GM21515 (cell line): ENCODE measurements around the gene USH2A.

Experiments
- ATAC-seq: cut with Tn5 transposase; IDR thresholded peaks from one replicate; pipeline ENCODE4 v1.9.1; 2021; ENCODE audit not compliant: unreplicated experiment

Gene USH2A, protein sequence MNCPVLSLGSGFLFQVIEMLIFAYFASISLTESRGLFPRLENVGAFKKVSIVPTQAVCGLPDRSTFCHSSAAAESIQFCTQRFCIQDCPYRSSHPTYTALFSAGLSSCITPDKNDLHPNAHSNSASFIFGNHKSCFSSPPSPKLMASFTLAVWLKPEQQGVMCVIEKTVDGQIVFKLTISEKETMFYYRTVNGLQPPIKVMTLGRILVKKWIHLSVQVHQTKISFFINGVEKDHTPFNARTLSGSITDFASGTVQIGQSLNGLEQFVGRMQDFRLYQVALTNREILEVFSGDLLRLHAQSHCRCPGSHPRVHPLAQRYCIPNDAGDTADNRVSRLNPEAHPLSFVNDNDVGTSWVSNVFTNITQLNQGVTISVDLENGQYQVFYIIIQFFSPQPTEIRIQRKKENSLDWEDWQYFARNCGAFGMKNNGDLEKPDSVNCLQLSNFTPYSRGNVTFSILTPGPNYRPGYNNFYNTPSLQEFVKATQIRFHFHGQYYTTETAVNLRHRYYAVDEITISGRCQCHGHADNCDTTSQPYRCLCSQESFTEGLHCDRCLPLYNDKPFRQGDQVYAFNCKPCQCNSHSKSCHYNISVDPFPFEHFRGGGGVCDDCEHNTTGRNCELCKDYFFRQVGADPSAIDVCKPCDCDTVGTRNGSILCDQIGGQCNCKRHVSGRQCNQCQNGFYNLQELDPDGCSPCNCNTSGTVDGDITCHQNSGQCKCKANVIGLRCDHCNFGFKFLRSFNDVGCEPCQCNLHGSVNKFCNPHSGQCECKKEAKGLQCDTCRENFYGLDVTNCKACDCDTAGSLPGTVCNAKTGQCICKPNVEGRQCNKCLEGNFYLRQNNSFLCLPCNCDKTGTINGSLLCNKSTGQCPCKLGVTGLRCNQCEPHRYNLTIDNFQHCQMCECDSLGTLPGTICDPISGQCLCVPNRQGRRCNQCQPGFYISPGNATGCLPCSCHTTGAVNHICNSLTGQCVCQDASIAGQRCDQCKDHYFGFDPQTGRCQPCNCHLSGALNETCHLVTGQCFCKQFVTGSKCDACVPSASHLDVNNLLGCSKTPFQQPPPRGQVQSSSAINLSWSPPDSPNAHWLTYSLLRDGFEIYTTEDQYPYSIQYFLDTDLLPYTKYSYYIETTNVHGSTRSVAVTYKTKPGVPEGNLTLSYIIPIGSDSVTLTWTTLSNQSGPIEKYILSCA (N-terminal part only)

DNA sequence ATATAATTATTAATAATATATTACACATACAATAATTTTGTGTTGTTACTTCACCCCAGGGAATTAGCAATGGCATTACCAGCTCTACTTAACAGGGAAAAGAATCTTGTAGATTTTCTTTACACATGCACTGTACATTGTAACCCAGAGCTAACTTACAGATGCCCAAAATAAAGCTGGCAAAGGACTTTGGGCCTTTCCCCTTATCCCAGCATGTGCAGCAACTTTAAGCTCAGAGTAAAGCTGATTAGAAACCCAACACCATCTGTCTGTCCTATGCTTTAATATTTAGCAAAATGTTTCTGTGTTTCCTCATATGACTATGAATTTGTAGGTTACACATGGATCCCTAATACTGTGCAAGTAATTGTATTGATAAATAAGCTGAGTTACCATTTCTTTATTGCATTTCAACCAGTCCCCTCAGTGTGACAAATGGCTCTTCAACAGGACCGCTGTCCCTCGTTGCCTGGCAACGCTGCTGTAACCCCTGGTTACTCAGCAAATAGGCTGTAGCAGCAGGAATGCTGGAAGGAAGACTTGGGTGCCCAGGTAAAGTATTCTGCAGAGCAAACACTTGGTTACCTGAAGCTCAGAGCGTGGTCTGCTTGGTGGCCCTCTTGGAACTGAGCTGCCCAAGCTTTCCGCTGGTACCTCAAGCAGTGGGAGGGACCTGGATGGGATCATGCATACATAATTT, at the start of gene USH2A:
Gene USH2A, minus strand, starts transcription at position 628 of the 700 bp plus-strand sequence. CDS start 1,112 bp downstream, outside the sequence.
- ATAC-seq, result no peak

DNA sequence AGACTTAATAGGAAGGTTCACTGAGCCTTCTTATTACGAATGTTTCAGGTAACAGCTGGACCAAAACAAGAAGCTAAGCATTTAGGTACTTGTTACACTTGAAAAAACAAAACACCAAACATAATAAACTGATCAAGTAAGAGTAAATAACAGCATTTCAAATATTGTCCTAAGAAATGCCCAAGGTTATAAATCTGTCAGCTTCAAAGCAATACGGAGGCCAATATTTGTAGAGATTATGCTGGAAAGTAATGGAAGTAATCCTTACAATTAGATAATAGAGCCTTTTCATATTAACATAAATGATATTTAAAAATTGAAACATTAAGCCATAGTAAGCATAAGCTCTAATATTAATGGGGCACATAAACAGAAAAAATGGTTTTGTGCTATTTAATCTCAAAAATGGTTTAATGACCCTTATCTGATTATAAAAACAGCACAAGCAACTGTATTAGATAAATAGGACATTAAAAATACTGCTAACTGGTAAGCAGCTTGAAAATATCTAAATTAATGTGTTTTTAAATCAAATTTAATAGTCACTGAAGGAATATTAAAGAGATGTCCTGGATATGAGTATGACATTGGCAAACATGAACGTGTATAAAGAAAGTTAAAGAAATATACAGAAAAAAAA, 43.0 kb upstream of the USH2A start:
- no peak for ATAC-seq

DNA sequence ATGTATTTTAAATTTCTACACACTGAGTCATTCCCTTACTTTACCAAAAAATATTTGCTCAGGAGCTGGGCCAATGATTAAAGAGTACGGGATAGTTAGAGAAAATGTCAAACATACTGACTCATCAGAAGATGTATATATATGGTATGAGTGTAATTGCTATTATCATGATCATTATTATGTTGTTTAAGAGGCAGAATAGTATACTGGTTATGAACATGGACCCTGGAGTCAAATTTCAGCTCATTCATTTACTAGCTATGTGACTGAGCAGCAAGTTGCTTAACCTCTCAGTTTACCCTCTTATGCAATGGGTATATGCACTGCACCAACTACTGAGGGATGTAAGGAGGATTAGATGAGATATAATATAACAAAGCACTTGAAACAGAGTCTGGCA, 41.2 kb upstream of the USH2A start:
- ATAC-seq, result no peak

DNA sequence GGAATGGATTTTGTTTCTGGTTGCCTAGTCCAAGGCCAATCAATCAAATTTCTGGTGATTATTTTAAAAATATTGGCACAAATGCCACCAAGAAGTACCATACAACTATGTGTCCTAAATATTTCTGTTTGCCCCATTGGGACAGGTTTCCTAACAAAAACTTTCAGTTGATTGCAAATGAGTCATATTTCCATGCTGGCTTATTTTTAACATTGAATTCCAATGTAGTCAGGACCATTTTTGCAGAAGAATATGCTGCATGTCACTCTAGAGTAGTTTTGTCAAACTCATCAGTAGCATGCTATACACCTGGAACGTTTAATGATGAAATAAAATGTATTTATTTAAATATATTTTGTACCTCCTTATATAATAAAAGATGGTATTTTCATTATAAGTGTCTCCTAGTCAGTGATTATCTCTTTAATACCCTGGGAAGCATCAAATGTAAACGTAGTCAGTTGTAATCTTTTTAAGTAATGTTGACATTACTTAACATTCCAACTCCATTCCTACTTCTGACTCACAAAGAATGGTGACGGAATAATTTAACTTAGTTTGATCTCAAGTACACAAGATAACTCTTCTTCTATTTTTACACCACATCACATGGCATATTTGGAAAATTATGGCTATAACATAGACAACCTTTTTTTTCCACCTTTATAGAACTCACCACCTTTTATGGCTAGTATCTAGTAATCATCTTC, 39.0 kb upstream of the USH2A start:
- ATAC-seq, result no peak

DNA sequence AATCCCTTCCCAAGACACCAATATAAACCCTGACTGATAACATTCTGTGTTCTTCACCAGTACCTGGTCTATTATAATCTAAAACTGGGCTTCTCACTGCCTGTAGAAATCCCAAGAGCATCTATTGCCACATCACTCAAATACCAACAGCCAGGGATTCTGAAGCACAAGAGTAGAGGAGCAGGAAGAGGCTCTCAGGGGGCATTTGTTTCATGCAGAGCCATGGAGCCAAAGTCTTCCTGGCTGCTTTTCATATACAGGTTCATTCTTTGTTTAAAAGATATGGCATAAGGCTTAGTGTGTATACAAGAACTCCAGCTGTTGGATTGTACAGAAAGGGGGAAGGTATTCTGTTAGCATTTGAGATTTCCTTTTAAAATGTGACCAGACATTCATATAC, 38.2 kb upstream of the USH2A start:
- ATAC-seq, result no peak

DNA sequence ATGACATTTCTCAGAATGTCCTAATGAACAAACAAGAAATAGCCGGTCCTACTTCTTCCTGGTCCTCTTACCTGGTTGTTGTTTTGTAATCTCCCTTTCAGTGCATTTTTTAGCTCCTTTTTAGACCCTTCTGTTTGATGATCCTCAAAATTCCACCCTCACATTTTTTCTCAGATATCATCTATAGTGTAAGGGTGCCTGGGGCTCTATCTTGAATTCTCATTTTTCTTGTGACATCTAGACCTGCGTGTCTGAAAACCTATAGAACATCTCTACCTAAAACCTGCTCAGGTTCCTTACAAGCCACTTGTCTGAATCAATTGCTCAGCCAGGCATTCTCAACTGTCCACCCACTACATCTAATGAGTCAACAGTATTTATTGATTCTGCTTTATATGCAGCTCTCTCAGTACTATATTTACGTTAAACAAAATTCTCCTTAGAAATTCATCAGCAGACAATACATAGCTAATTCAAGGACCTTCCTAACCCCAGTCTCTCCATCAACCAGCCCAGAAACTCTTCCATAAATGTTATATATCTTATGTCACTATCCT, 36.5 kb upstream of the USH2A start:
- ATAC-seq, result no peak

DNA sequence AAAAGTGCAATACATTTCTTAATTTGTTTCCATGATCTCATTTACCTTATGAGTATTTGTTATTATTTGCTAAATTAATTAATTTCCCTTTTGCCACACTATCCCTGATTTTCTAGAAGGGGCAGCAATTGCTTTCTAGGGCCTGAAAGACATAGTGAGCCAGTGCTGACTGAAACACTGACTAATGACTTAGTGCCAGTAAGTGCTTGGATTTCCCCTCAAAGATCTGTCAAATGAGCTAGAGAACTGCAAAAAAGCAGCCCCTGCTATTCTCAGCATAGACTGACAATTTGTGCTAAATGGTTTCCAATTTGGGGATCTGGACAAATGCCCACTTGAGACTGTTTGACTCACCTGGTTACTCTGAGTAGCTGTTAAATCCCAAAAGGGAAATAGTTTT, 35.6 kb upstream of the USH2A start:
- ATAC-seq, result no peak

DNA sequence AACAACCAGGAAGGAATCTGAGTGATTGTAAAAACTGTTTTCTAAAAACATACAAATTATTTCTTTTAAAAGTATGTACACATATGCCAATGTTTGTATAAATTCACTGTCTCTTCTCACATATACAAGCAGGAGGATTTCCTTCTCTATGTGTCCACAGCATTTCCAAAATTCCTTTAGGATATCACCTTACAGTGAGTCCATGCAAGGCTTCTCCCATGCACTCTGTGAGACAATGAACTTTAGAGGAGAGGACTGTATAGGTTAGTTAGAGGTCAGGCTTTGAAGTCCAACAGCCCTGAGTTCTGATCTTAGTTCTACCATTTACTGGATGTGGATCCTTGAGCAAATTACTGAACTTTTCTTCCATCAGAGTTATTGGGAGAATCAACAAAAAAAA, 34.1 kb upstream of the USH2A start:
- ATAC-seq, result no peak

DNA sequence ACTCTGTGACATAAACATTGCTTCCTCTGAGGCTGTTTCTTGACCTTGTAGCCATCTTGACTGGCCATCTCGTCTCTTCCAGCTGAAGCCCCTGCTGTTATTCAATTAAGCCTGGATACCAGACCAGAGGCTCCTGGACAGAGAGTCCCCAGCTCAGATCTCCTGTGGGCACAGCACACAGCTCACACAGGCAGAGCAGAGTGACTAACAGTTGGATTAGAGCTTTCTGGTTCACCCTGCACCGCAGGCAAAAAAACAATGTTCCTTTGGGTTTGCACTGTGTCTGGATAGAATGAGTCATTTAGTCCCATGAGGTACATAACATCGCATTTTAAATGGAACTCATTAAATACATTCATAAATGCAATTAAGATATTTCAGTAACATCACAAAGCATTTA, 33.4 kb upstream of the USH2A start:
- no peak for ATAC-seq

DNA sequence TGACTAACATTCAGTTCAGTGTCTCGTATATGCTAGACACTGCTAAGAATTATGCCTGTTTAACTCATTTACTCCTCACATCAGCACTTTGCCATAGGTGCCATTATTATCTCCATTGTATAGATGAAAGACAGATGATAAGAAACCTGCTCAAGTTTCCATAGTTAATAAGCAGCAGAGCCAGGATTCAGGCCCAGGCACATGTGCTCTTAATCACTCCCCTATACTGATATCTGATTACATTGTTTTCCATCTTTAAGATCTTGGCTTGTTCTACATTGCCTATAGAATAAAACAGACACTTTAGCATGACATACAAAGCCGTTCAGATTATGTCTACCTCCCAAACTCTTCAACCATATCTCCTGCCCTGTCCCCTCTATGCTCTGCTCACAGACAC, 30.5 kb upstream of the USH2A start:
- ATAC-seq, result no peak

DNA sequence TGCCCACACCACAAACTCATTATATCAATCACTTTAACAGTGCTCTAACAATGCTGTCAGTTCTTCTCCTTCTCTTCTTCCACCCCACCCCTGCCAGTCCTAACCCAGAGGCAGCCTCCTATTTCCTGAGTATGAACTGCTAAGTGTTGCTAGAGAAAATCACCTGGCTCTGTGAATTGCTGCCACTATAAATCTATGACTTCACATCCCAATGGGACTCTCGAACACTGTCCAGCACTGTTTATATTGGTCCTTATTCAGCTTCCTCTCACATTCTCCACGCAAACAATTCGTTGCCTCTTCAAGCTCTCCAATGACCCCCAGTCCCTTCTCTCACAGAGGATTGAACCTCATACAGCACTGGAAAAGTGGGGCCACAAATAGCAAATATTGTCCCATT, 27.0 kb upstream of the USH2A start:
- no peak for ATAC-seq

DNA sequence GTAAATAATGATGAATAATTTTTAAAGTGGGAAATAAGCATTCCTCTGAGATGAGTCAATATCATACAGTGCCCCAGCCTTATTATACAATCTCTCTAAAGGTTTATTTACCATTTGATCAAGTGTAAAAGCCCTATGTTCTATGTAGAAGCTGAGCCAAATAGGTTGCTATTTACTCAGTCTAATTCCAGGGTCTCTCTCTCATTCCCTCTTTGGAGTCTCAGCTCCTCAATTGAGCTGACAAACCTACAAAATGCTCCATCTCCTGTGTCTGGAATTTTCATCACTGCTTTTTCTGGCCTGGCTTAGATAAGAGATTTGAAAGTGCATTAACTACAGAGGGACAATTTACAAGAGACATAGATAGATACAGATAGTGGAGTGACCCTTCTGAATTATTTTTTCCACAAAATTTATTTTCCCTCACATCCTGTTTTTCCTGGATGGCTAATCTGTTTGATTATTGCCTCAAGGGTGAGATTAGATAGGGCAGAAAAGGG, 24.8 kb upstream of the USH2A start:
- no peak for ATAC-seq

DNA sequence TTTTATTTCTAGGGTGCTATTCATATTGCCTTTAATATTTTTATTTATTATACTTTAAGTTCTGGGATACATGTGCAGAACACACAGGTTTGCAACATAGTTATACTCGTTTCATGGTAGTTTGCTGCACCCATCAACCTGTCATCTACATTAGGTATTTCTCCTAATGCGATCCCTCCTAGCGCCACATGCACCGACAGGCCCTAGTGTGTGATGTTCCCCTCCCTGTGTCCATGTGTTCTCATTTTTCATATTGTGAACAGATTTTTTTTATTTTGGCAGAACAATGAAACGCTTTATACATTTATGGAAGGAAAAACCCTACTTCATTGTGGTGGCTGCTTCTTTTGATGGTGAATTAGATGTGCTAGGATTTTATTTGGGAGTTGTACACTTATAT, 14.4 kb upstream of the USH2A start:
- no peak for ATAC-seq

DNA sequence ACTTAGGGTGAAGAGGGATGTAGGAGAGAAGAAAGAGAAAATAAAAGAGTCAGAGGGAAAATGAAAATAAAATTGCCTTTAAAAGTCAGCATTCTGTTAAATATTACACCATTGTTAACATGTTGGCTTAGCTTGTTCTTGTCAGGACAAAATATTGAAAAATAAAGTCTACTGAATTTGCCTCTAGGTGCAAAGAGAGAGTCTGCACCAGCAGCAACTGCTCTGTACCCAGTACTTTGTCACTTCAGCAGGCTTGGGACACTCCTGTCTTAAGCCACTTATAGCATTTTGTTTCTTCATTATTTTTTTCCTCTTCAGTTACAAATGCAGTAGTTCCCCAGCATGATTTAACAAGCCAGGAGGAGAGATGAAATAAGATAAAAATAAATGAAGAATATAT, 11.0 kb upstream of the USH2A start:
- no peak for ATAC-seq

DNA sequence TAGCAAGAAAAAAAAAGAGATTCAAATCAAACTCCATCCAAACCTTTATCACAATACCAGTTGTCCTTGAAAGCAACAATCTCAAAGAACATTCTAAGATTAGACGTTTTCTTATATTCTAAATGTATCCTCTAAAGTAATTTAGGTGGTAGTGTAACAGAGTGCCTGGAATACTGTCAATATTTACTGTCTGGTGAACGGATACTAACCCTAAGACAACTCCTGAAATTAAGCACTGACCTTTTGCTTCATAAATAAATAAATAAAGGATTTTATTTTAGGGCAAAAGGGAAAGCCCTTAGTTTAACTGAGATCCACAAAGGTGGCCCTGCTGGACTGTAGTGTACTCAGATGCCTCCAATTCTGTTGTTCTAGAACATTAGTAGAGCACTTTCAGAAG, 9.9 kb upstream of the USH2A start:
- ATAC-seq, result no peak

DNA sequence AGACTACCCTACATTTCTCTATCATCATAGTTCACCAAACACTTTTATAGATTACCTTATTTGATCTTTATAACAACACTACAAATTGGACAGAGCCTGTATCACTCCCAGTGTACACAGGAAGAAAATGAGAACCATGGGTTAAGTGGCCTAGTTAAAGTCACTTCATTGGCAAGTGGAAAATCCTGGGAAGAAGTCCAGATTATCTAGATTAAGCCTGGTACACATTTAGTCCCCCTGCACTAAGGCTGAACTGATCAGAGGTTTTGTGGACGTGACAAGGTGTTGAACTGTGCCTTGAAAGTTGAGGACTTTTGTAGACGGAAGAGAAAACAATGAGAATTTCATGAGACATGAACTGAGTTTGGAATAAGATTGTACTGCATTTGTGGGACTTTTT, 7.5 kb upstream of the USH2A start:
- ATAC-seq, result no peak

DNA sequence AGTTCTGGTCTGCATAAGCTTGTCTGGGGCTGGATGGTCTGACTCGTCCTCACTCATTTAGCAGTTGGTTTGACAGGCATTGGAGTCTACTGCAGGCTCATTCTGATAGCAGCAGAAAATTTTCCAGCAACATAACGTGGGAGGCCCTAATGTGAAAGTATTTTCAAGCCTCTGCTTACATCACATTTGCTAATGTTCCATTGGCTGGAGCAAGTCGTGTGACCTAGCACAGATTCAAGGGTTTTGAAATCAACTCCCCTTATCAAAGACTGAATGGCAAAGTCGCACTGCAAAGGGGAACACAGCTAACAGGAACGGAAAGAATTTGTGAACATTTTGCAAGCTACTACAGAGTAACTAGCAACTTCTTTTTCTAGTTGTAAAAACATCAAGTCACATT, 2.3 kb upstream of the USH2A start:
- no peak for ATAC-seq

DNA sequence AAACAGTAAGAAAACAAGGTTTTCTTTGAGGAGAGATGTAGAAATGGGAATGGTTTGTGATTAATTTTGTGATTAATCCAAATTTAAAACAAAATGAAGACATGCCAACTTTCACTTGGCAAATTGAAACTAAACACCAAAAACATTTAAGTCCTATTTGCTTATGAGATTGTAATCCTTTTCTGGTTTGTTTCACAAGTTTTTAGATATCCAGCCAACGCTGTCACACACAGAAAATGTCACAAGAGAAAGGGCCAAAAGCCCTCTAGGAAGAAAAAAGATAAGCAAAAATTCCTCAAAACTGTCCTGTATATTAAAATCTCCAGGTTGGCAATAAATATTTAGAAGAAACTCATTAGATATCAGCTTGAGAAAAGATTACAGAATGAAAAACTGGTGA, 2.5 kb downstream of the USH2A start:
- ATAC-seq, result no peak

DNA sequence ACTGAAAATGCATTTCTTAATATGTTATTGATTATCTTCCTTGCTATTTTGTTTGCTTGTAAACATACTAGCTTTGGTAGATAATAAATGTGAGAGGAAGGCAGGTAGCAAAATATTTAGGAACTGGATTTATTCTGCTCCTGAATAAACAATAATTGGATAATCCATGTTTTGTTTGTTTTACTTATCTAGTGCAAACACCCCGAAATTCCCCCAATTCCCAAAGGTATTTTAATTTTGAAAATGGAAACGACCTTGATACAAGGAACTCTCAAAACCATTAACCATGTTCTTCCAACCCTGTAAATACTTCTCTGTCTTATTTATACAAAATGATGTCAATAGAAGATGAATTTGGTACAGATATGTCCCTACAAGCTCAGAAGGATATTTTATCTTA, 3.0 kb downstream of the USH2A start:
- no peak for ATAC-seq
